PC-9 (cell line): ENCODE results near the gene RBFOX2. TPM values are rescaled to one million over a fixed set of nuclear protein-coding genes. Genes with fewer than 3 reads are reported as not detected.
"Not testable (repeated sequence)": the region's sequence is repeated elsewhere in the genome, so short reads cannot be mapped to it uniquely, and the experiment has no call there.

Experiments used
- BruUV-seq: library from RNA; stranded (reverse); fragments of 400-500 nt; replicated peaks from 2 replicates; lab custom pipeline; 2021; lab: Mats Ljungman, UMichigan
- CTCF ChIA-PET: fragments of 300-600 bp; sonication (Branson Sonifier 250); formaldehyde crosslinking; loops from one replicate; lab custom pipeline; 2022; ENCODE audit warnings: antibody characterized with exemption; lab: Charles Lee
- POLR2A ChIA-PET: fragments of 300-600 bp; sonication (Branson Sonifier 250); formaldehyde crosslinking; loops from one replicate; lab custom pipeline; 2022; ENCODE audit warnings: antibody characterized with exemption; ENCODE audit not compliant: unreplicated experiment; lab: Charles Lee
- DNase-seq, 2 experiments: peaks; one replicate each; pipeline versions ENCODE4 v3.0.0 to v3.0.0-alpha.2; 2015 to 2022; ENCODE audit warnings: mixed read lengths in 1 of 2
- H2AFZ ChIP-seq: fragments of 200-600 bp; sonication (generic); 2 replicates; pipeline ENCODE4 v1.8.1; 2017; ENCODE audit warnings: antibody characterized with exemption
- H3F3A ChIP-seq: fragments of 200-600 bp; sonication (generic); 2 replicates; pipeline ENCODE4 v1.8.1; 2017; ENCODE audit warnings: antibody characterized with exemption, mild to moderate bottlenecking, low read depth; ENCODE audit not compliant: insufficient read depth
- H3K27ac ChIP-seq: fragments of 200-600 bp; sonication (generic); 2 replicates; pipeline ENCODE4 v1.6.1; 2016; ENCODE audit warnings: mixed run types
- H3K27me3 ChIP-seq: fragments of 200-600 bp; sonication (generic); 2 replicates; pipeline ENCODE4 v1.6.1; 2016; ENCODE audit warnings: low read depth, mixed run types; ENCODE audit not compliant: insufficient read depth
- H3K36me3 ChIP-seq: fragments of 200-600 bp; sonication (generic); 2 replicates; pipeline ENCODE4 v1.6.1; 2016; ENCODE audit warnings: low read depth, mixed run types
- H3K4me1 ChIP-seq: fragments of 200-600 bp; sonication (generic); replicated peaks from 2 replicates; pipeline ENCODE4 v1.6.1; 2016; ENCODE audit warnings: mixed run types; ENCODE audit not compliant: insufficient read depth
- H3K4me2 ChIP-seq: fragments of 200-600 bp; sonication (generic); 2 replicates; pipeline ENCODE4 v1.6.1; 2017; ENCODE audit warnings: mixed run types
- H3K4me3 ChIP-seq: fragments of 200-600 bp; sonication (generic); 2 replicates; pipeline ENCODE4 v1.6.1; 2016; ENCODE audit warnings: mixed run types
- H3K79me2 ChIP-seq: fragments of 200-600 bp; sonication (generic); 2 replicates; pipeline ENCODE4 v1.6.1; 2017; ENCODE audit warnings: low read depth, mixed run types
- H3K9me2 ChIP-seq: fragments of 200-600 bp; sonication (generic); 2 replicates; pipeline ENCODE4 v1.8.1; 2017; ENCODE audit warnings: mild to moderate bottlenecking; ENCODE audit not compliant: insufficient read depth
- H3K9me3 ChIP-seq: fragments of 200-600 bp; sonication (generic); 2 replicates; pipeline ENCODE4 v1.8.1; 2016; ENCODE audit warnings: low read depth; ENCODE audit not compliant: insufficient read depth
- H4K20me1 ChIP-seq: fragments of 200-600 bp; sonication (generic); 2 replicates; pipeline ENCODE4 v1.8.1; 2017; ENCODE audit not compliant: insufficient read depth
- EZH2 ChIP-seq: fragments of 200-600 bp; sonication (generic); IDR thresholded peaks from 2 replicates; pipeline ENCODE4 v1.8.0; 2017; ENCODE audit warnings: antibody characterized with exemption, low read depth
- intact Hi-C: fragments of 100-400 bp; cut with micrococcal nuclease; formaldehyde crosslinking; loops from one replicate; pipeline ENCODE4 v1.10.0; 2022; ENCODE audit not compliant: unreplicated experiment
- total RNA-seq: library from RNA; stranded (reverse); gene quantifications from 2 replicates; pipeline ENCODE4 v1.2.3, GENCODE V29; 2021
- TF ChIP-seq, protein P1 (sequence below): fragments of 200-600 bp; sonication (generic); conservative IDR thresholded peaks from 2 replicates; pipeline ENCODE4 v1.6.1; 2017; ENCODE audit warnings: mixed run types, antibody characterized with exemption, mild to moderate bottlenecking, moderate library complexity

RBFOX2 gene
- total RNA-seq, 1 experiment from 2014 or later = 109 TPM

DNA sequence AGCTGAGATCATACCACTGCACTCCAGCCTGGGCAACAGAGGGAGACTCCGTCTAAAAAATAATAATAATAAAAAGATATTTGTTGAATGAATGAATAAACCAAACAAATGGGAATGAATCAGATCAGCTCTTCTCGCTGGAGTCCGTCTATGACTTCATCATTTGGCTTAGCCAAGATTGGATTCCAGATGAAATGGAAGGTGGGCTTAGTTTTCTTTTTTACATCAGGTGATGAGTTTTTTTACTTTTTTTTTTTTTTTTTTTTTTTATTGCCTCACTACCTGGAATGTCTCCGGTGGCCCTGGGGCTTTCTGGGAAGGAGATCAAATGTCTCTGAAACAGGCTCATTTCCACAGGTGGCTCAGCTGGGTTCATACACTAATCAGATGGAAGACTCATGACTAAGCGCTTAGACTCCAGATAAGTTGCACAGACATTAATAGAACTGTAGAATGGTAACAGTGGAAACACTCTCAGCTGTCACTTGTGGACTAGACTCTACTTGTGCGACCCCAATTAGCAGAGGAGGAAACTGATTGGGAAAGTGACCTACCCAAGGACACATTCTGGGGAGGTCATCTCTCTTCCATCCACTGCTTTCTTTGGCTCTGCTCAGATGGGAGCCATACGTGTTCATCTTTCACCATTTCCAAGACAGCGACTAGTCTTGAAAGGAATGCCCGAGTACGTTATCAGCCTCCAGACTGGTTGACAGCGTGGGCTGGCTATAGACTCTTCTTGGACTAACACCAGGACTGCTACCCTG lies 20.5 kb upstream of the RBFOX2 start:
- Histone ChIP-seq H3F3A (peaks cover 41% of the 10 kb centered on the region), H3K27ac (peak overlapping the region; percentile 99), H2AFZ (no peak overlapping the region), H3K4me1 (peaks cover 56% of the 10 kb centered on the region), H3K4me3 (no peak overlapping the region), H3K9me3 (no peaks in the 10 kb centered on the region), H3K27me3 (no peaks in the 10 kb centered on the region), H3K9me2 (peaks cover 4% of the 10 kb centered on the region; the same call in 1 of the 2 replicates), H3K36me3 (no peaks in the 10 kb centered on the region), H3K4me2 (peak overlapping the region; percentile 63), H4K20me1 (no peaks in the 10 kb centered on the region), H3K79me2 (0 out of 2 replicates have a peak, but pooled peaks cover 3% of the 10 kb centered on the region)
- no peak for TF ChIP-seq EZH2
- TF ChIP-seq, protein P1, sequence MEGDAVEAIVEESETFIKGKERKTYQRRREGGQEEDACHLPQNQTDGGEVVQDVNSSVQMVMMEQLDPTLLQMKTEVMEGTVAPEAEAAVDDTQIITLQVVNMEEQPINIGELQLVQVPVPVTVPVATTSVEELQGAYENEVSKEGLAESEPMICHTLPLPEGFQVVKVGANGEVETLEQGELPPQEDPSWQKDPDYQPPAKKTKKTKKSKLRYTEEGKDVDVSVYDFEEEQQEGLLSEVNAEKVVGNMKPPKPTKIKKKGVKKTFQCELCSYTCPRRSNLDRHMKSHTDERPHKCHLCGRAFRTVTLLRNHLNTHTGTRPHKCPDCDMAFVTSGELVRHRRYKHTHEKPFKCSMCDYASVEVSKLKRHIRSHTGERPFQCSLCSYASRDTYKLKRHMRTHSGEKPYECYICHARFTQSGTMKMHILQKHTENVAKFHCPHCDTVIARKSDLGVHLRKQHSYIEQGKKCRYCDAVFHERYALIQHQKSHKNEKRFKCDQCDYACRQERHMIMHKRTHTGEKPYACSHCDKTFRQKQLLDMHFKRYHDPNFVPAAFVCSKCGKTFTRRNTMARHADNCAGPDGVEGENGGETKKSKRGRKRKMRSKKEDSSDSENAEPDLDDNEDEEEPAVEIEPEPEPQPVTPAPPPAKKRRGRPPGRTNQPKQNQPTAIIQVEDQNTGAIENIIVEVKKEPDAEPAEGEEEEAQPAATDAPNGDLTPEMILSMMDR = no peak
- intact Hi-C loops = no loop called here
- POLR2A ChIA-PET = interaction anchor here (0.7 kb wide), 1 partner anchor 18 kb away, joined by 4 read pairs; no protein-coding TSS in a partner anchor
- BruUV-seq = TSS peak; percentile 76
- CTCF ChIA-PET = interaction anchor here (0.5 to 0.7 kb wide), 2 partner anchors 12 to 565 kb away, joined by 5 to 8 read pairs; no protein-coding TSS in a partner anchor
- DNase-seq = peak; percentile 70 to 93

- H3K4me1 ChIP-seq = peaks cover 13% of the 10 kb centered on the region
- H3K4me2 ChIP-seq, H3K9me2 ChIP-seq, H3K27me3 ChIP-seq, H4K20me1 ChIP-seq, H3K36me3 ChIP-seq, H3K9me3 ChIP-seq, H3K79me2 ChIP-seq, H3F3A ChIP-seq, H3K27ac ChIP-seq, DNase-seq, H3K4me3 ChIP-seq, POLR2A ChIA-PET, intact Hi-C loops, CTCF ChIA-PET, BruUV-seq, H2AFZ ChIP-seq: not testable (repeated sequence)
Measured at GRCh38 chr22:36044517-36044916, 15.9 kb upstream of the RBFOX2 start.

- H3K4me3 ChIP-seq = no peak overlapping the region
- POLR2A ChIA-PET = interaction anchor here (0.6 kb wide), 1 partner anchor 71 kb away, joined by 15 read pairs; no protein-coding TSS in a partner anchor
- no peaks in the 10 kb centered on the region for H3K4me1 ChIP-seq
- no peaks in the 10 kb centered on the region for H3K79me2 ChIP-seq
- no peaks in the 10 kb centered on the region for H4K20me1 ChIP-seq
- no peak overlapping the region for H3K4me2 ChIP-seq
- no peaks in the 10 kb centered on the region for H3K36me3 ChIP-seq
- CTCF ChIA-PET = interaction anchor here (0.6 kb wide), 1 partner anchor 12 kb away, joined by 6 read pairs; no protein-coding TSS in a partner anchor
- no peak overlapping the region for H2AFZ ChIP-seq
- H3K27ac ChIP-seq = no peak overlapping the region
- BruUV-seq = no TSS peak
- H3F3A ChIP-seq = no peaks in the 10 kb centered on the region
- DNase-seq = no peak
- TF ChIP-seq, protein P1 = no peak
- no peak for TF ChIP-seq EZH2
- H3K27me3 ChIP-seq = no peaks in the 10 kb centered on the region
- H3K9me2 ChIP-seq = no peaks in the 10 kb centered on the region
- no peaks in the 10 kb centered on the region for H3K9me3 ChIP-seq
- intact Hi-C loops = no loop called here
Measured at GRCh38 chr22:36042240-36042639, 13.6 kb upstream of the RBFOX2 start.
